Subcutaneous abdominal adipose tissue (tissue), 5 donors: ENCODE data around the gene GPR146.

Experiments
- H3K27ac ChIP-seq: one replicate; pipeline ENCODE4 v1.7.0; 2013; ENCODE audit warnings: low read depth, mild to moderate bottlenecking, inconsistent platforms, low read length, moderate library complexity
- H3K27me3 ChIP-seq, 5 donors: one replicate each; pipeline ENCODE4 v1.7.0; 2013; ENCODE audit warnings: low read length in 5 of 5, inconsistent platforms in 1 of 5; ENCODE audit not compliant: control insufficient read depth in 5 of 5, insufficient read depth in 4 of 5
- H3K36me3 ChIP-seq, 5 donors: one replicate each; pipeline ENCODE4 v1.7.0; 2013; ENCODE audit warnings: low read length in 5 of 5; ENCODE audit not compliant: control insufficient read depth in 5 of 5, insufficient read depth in 5 of 5
- H3K4me1 ChIP-seq, 5 donors: one replicate each; pipeline ENCODE4 v1.7.0; 2013; ENCODE audit warnings: low read length in 5 of 5, mild to moderate bottlenecking in 3 of 5, moderate library complexity in 1 of 5; ENCODE audit not compliant: control insufficient read depth in 5 of 5, insufficient read depth in 5 of 5
- H3K4me3 ChIP-seq, 5 donors: one replicate each; pipeline ENCODE4 v1.7.0; 2013; ENCODE audit warnings: low read length in 5 of 5, low read depth in 1 of 5
- H3K9ac ChIP-seq, 5 donors: one replicate each; pipeline ENCODE4 v1.7.0; 2013; ENCODE audit warnings: low read length in 5 of 5, mild to moderate bottlenecking in 4 of 5, moderate library complexity in 3 of 5
- H3K9me3 ChIP-seq, 5 donors: one replicate each; pipeline ENCODE4 v1.7.0; 2013; ENCODE audit warnings: low read length in 5 of 5; ENCODE audit not compliant: control insufficient read depth in 5 of 5
- donor health status: healthy.
- donor health status: healthy.
- donor health status: healthy.
- donor health status: healthy.
- donor health status: healthy.

The GPR146 gene

GRCh38 chr7:1057416-1058291 lies 13.3 kb downstream of the GPR146 start:
- no peak overlapping the region for H3K27ac ChIP-seq
- peaks cover 0 to 20% (median 19%) of the 10 kb centered on the region in 5 donors for H3K36me3 ChIP-seq
- peaks cover 0 to 6% (median 0%) of the 10 kb centered on the region in 5 donors for H3K9me3 ChIP-seq
- H3K9ac ChIP-seq = no peak overlapping the region
- H3K4me1 ChIP-seq = peaks cover 8 to 88% (median 73%) of the 10 kb centered on the region in 5 donors
- H3K4me3 ChIP-seq = peak overlapping the region in 2 of 5 donors; percentile 78 to 85
- H3K27me3 ChIP-seq = no peaks in the 10 kb centered on the region

DNA sequence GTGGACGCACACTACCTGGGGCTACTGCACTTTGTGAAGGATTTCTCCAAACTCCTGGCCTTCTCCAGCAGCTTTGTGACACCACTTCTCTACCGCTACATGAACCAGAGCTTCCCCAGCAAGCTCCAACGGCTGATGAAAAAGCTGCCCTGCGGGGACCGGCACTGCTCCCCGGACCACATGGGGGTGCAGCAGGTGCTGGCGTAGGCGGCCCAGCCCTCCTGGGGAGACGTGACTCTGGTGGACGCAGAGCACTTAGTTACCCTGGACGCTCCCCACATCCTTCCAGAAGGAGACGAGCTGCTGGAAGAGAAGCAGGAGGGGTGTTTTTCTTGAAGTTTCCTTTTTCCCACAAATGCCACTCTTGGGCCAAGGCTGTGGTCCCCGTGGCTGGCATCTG lies 14.0 kb downstream of the GPR146 start:
- Histone ChIP-seq H3K27me3 (no peaks in the 10 kb centered on the region), H3K27ac (no peak overlapping the region), H3K36me3 (peaks cover 0 to 20% (median 19%) of the 10 kb centered on the region in 5 donors), H3K9me3 (peaks cover 0 to 6% (median 0%) of the 10 kb centered on the region in 5 donors), H3K9ac (no peak overlapping the region), H3K4me1 (peaks cover 8 to 81% (median 66%) of the 10 kb centered on the region in 5 donors), H3K4me3 (no peak overlapping the region)

- Histone ChIP-seq H3K36me3 (peaks cover 0 to 20% (median 19%) of the 10 kb centered on the region in 5 donors), H3K9ac (no peak overlapping the region), H3K27me3 (no peaks in the 10 kb centered on the region), H3K4me3 (no peak overlapping the region), H3K9me3 (peaks cover 0 to 6% (median 0%) of the 10 kb centered on the region in 5 donors), H3K4me1 (peaks cover 8 to 76% (median 62%) of the 10 kb centered on the region in 5 donors), H3K27ac (no peak overlapping the region)
These were observed 14.5 kb downstream of the GPR146 start for GRCh38 chr7:1058821-1059199.

GRCh38 chr7:1059200-1060091 lies 15.1 kb downstream of the GPR146 start:
- Histone ChIP-seq H3K4me3 (no peak overlapping the region), H3K27ac (peak overlapping the region; percentile 54), H3K9me3 (peaks cover 0 to 6% (median 0%) of the 10 kb centered on the region in 5 donors)

DNA sequence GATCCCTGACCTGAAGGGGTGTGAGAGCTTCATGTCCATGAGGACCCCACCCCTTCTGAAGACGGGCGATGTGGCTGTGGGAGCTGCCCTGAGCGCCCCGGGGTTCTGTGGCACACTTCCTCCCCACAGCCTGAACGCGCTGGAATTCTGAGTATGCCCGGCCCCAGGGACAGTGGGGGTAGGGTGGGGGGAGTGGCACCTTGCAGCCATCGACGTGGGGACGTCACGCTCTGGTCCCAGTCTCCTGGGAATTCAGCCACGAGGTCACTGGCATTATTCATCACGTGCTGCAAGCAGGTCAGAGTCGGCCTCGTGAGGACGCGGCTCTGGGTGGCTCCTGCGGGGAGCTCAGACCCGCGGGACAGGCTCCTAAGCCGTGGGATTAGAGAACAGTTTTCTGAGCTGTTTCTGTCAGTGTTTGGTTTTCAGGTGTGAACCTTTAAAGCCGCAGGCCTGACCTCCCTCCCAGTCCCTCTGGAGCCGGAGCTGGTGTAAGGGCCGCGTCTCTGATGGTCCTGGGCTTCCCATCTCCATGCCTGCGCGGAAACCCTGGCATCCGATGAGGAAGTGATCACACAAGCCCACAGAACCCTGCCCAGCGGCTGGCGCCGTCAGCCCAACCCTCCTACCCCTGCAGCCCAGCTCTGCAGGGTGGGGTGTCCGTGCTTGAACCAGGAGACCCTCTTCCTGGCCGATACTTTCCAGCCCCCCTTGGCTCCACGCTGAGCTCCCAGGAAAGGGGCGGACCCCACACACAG lies 16.1 kb downstream of the GPR146 start:
- H3K4me1 ChIP-seq = peaks cover 3 to 69% (median 53%) of the 10 kb centered on the region in 5 donors
- H3K4me3 ChIP-seq = peak overlapping the region in 2 of 5 donors; percentile 18 to 35
- no peak overlapping the region for H3K9ac ChIP-seq
- H3K27ac ChIP-seq = peak overlapping the region; percentile 54
- peaks cover 0 to 20% (median 19%) of the 10 kb centered on the region in 5 donors for H3K36me3 ChIP-seq
- H3K27me3 ChIP-seq = no peaks in the 10 kb centered on the region
- H3K9me3 ChIP-seq = peaks cover 0 to 6% (median 0%) of the 10 kb centered on the region in 5 donors

More at GRCh38 chr7:1059200-1060091, 15.1 kb downstream of the GPR146 start:
- Histone ChIP-seq H3K4me1 (peaks cover 8 to 70% (median 55%) of the 10 kb centered on the region in 5 donors), H3K9ac (no peak overlapping the region), H3K27me3 (no peaks in the 10 kb centered on the region), H3K36me3 (peaks cover 0 to 20% (median 19%) of the 10 kb centered on the region in 5 donors)

- no peak overlapping the region for H3K9ac ChIP-seq
- H3K9me3 ChIP-seq = peaks cover 0 to 6% (median 0%) of the 10 kb centered on the region in 5 donors
- no peaks in the 10 kb centered on the region for H3K27me3 ChIP-seq
- H3K27ac ChIP-seq = no peak overlapping the region
- H3K4me3 ChIP-seq = no peak overlapping the region
- peaks cover 4 to 69% (median 53%) of the 10 kb centered on the region in 5 donors for H3K4me1 ChIP-seq
- peaks cover 0 to 20% (median 19%) of the 10 kb centered on the region in 5 donors for H3K36me3 ChIP-seq
These were observed 16.8 kb downstream of the GPR146 start for GRCh38 chr7:1061180-1061579.

GRCh38 chr7:1062296-1063294 lies 18.2 kb downstream of the GPR146 start:
- Histone ChIP-seq H3K9ac (no peak overlapping the region), H3K4me3 (no peak overlapping the region), H3K36me3 (peaks cover 0 to 14% (median 14%) of the 10 kb centered on the region in 5 donors), H3K9me3 (peaks cover 0 to 4% (median 0%) of the 10 kb centered on the region in 5 donors), H3K27ac (no peak overlapping the region), H3K27me3 (no peaks in the 10 kb centered on the region), H3K4me1 (peaks cover 4 to 56% (median 40%) of the 10 kb centered on the region in 5 donors)

DNA sequence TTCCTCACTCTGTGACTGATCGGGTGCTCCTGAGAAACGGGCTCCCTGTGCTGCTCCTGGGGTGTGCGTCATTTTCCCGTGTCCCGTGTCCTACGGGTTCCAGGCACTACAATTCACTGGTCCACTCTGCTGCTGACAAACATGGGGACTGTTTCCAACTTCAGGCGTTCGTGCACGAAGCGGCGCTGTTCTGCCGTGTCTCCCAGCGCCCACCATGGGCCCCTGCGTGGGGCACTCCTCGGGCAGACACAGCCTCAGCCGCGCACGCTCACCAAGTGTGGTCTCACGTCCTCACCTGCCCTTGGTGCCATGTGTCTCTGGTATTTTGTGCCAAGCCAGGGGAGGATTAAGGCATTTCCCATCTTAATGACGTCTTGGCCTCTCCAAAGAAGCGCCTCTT lies 19.0 kb downstream of the GPR146 start:
- Histone ChIP-seq H3K36me3 (peaks cover 0 to 6% (median 6%) of the 10 kb centered on the region in 5 donors), H3K27ac (no peak overlapping the region), H3K4me3 (no peak overlapping the region), H3K4me1 (peaks cover 4 to 48% (median 33%) of the 10 kb centered on the region in 5 donors), H3K9me3 (no peaks in the 10 kb centered on the region), H3K9ac (no peak overlapping the region), H3K27me3 (no peaks in the 10 kb centered on the region)
